GM15510 (cell line): Measurements from ENCODE around the gene OR2K2.

Experiments
- POLR2A ChIP-seq: IDR thresholded peaks from 3 replicates; pipeline ENCODE4 v1.6.1; 2011; ENCODE audit warnings: borderline replicate concordance; ENCODE audit not compliant: insufficient read length; ENCODE audit errors: extremely low read depth

Gene OR2K2

GRCh38 chr9:111330124-111330523 lies at the start of gene OR2K2:
Gene OR2K2, minus strand, starts transcription at chr9:111330224. Its CDS starts 1,791 bp downstream, at chr9:111328433.
- TF ChIP-seq POLR2A: no peak

- no peak for TF ChIP-seq POLR2A
Observed at GRCh38 chr9:111375817-111376564, 46.0 kb upstream of the OR2K2 start.

GRCh38 chr9:111375062-111375461 lies 45.0 kb upstream of the OR2K2 start:
- TF ChIP-seq POLR2A: no peak

- no peak for TF ChIP-seq POLR2A
Observed at GRCh38 chr9:111372297-111372696, 42.3 kb upstream of the OR2K2 start.

- no peak for TF ChIP-seq POLR2A
Observed at GRCh38 chr9:111366978-111367377, 37.0 kb upstream of the OR2K2 start.

- TF ChIP-seq POLR2A: no peak
Observed at GRCh38 chr9:111362526-111362925, 32.5 kb upstream of the OR2K2 start.

- TF ChIP-seq POLR2A: no peak
Observed at GRCh38 chr9:111360881-111361280, 30.9 kb upstream of the OR2K2 start.

GRCh38 chr9:111356481-111357244 lies 26.6 kb upstream of the OR2K2 start:
- no peak for TF ChIP-seq POLR2A

GRCh38 chr9:111352545-111352944 lies 22.5 kb upstream of the OR2K2 start:
- TF ChIP-seq POLR2A: no peak

- no peak for TF ChIP-seq POLR2A
Observed at GRCh38 chr9:111350556-111350955, 20.5 kb upstream of the OR2K2 start.

GRCh38 chr9:111349766-111350165 lies 19.7 kb upstream of the OR2K2 start:
- no peak for TF ChIP-seq POLR2A

- TF ChIP-seq POLR2A: no peak
Observed at GRCh38 chr9:111348821-111349271, 18.8 kb upstream of the OR2K2 start.

- TF ChIP-seq POLR2A: no peak
Observed at GRCh38 chr9:111320631-111321030, 9.4 kb downstream of the OR2K2 start.

GRCh38 chr9:111316796-111317195 lies 13.2 kb downstream of the OR2K2 start:
- TF ChIP-seq POLR2A: no peak

- no peak for TF ChIP-seq POLR2A
Observed at GRCh38 chr9:111305914-111306313, 24.1 kb downstream of the OR2K2 start.

GRCh38 chr9:111301195-111301594 lies 28.8 kb downstream of the OR2K2 start:
- TF ChIP-seq POLR2A: no peak
